Mucosa of stomach (tissue), 1 donor: Measurements from ENCODE around the gene R3HDM4.

ENCODE experiments used
- H3K27me3 ChIP-seq: one replicate; pipeline ENCODE4 v1.7.0; 2013; ENCODE audit warnings: mild to moderate bottlenecking, low read length; ENCODE audit not compliant: control insufficient read depth, insufficient read depth
- H3K36me3 ChIP-seq: one replicate; pipeline ENCODE4 v1.7.0; 2013; ENCODE audit warnings: low read length; ENCODE audit not compliant: control insufficient read depth, insufficient read depth
- H3K4me1 ChIP-seq: one replicate; pipeline ENCODE4 v1.7.0; 2013; ENCODE audit warnings: mild to moderate bottlenecking, low read length; ENCODE audit not compliant: control insufficient read depth, insufficient read depth
- H3K4me3 ChIP-seq: one replicate; pipeline ENCODE4 v1.7.0; 2013; ENCODE audit warnings: low read length
- H3K9ac ChIP-seq: one replicate; pipeline ENCODE4 v1.7.0; 2013; ENCODE audit warnings: mild to moderate bottlenecking, low read length, moderate library complexity
- H3K9me3 ChIP-seq: one replicate; pipeline ENCODE4 v1.7.0; 2013; ENCODE audit warnings: mild to moderate bottlenecking, low read length, moderate library complexity; ENCODE audit not compliant: control insufficient read depth
- donor health status: Pancreatic carcinoma.

Gene R3HDM4

GRCh38 chr19:925526-926322 is 12.7 kb upstream of the R3HDM4 start, which contains the start of gene ARID3A:
TSS of gene ARID3A (plus strand) at chr19:926035. CDS start at chr19:929529, 3,494 bp downstream.
- Histone ChIP-seq H3K27me3 (peaks cover 11% of the 10 kb centered on the region), H3K36me3 (no peaks in the 10 kb centered on the region), H3K4me1 (peaks cover 3% of the 10 kb centered on the region), H3K9ac (peak within 1 kb of the TSS; percentile 90), H3K4me3 (peak within 1 kb of the TSS; percentile 60), H3K9me3 (no peaks in the 10 kb centered on the region)

GRCh38 chr19:925087-925525 is 12.1 kb upstream of the R3HDM4 start:
- Histone ChIP-seq H3K4me3 (peak overlapping the region; percentile 41), H3K9ac (peak overlapping the region; percentile 80), H3K4me1 (peaks cover 3% of the 10 kb centered on the region), H3K27me3 (peaks cover 17% of the 10 kb centered on the region), H3K9me3 (no peaks in the 10 kb centered on the region), H3K36me3 (no peaks in the 10 kb centered on the region)

GRCh38 chr19:924553-925086 is 11.6 kb upstream of the R3HDM4 start:
- Histone ChIP-seq H3K27me3 (peaks cover 22% of the 10 kb centered on the region), H3K4me3 (peak overlapping the region; percentile 41), H3K4me1 (peaks cover 4% of the 10 kb centered on the region), H3K9me3 (no peaks in the 10 kb centered on the region), H3K9ac (peak overlapping the region; percentile 80), H3K36me3 (no peaks in the 10 kb centered on the region)

GRCh38 chr19:920051-920864 is 7.2 kb upstream of the R3HDM4 start:
- Histone ChIP-seq H3K27me3 (peaks cover 51% of the 10 kb centered on the region), H3K9ac (no peak overlapping the region), H3K9me3 (no peaks in the 10 kb centered on the region), H3K4me1 (peaks cover 21% of the 10 kb centered on the region), H3K4me3 (no peak overlapping the region), H3K36me3 (no peaks in the 10 kb centered on the region)

GRCh38 chr19:919199-920050 is 6.4 kb upstream of the R3HDM4 start:
- peaks cover 18% of the 10 kb centered on the region for H3K4me1 ChIP-seq
- no peak overlapping the region for H3K9ac ChIP-seq
- H3K36me3 ChIP-seq, result no peaks in the 10 kb centered on the region
- no peak overlapping the region for H3K4me3 ChIP-seq
- H3K9me3 ChIP-seq, result no peaks in the 10 kb centered on the region
- H3K27me3 ChIP-seq, result peaks cover 51% of the 10 kb centered on the region

- peaks cover 47% of the 10 kb centered on the region for H3K27me3 ChIP-seq
- no peaks in the 10 kb centered on the region for H3K9me3 ChIP-seq
- H3K4me1 ChIP-seq, result peaks cover 20% of the 10 kb centered on the region
- no peak overlapping the region for H3K9ac ChIP-seq
- no peak overlapping the region for H3K4me3 ChIP-seq
- no peaks in the 10 kb centered on the region for H3K36me3 ChIP-seq
Observed at GRCh38 chr19:918481-919198, 5.6 kb upstream of the R3HDM4 start.

- H3K27me3 ChIP-seq, result peaks cover 47% of the 10 kb centered on the region
- no peak overlapping the region for H3K4me3 ChIP-seq
- H3K9ac ChIP-seq, result no peak overlapping the region
- H3K9me3 ChIP-seq, result no peaks in the 10 kb centered on the region
- peaks cover 23% of the 10 kb centered on the region for H3K4me1 ChIP-seq
- H3K36me3 ChIP-seq, result no peaks in the 10 kb centered on the region
Observed at GRCh38 chr19:918152-918437, 5.1 kb upstream of the R3HDM4 start.

GRCh38 chr19:917323-918151 is 4.5 kb upstream of the R3HDM4 start, which contains the start of gene KISS1R:
TSS of gene KISS1R (plus strand) at chr19:917333. CDS start at chr19:917503, 170 bp downstream.
- Histone ChIP-seq H3K36me3 (no peaks in the 10 kb centered on the region), H3K4me3 (no peak within 1 kb of the TSS), H3K9me3 (no peaks in the 10 kb centered on the region), H3K4me1 (peaks cover 23% of the 10 kb centered on the region), H3K9ac (no peak within 1 kb of the TSS), H3K27me3 (peaks cover 47% of the 10 kb centered on the region)

- peaks cover 23% of the 10 kb centered on the region for H3K4me1 ChIP-seq
- H3K4me3 ChIP-seq, result no peak overlapping the region
- H3K9ac ChIP-seq, result no peak overlapping the region
- H3K9me3 ChIP-seq, result no peaks in the 10 kb centered on the region
- no peaks in the 10 kb centered on the region for H3K36me3 ChIP-seq
- peaks cover 47% of the 10 kb centered on the region for H3K27me3 ChIP-seq
Observed at GRCh38 chr19:916645-917322, 3.8 kb upstream of the R3HDM4 start.
